Measurements from ENCODE around the gene JMJD8. TPM values are rescaled to one million over a fixed set of nuclear protein-coding genes. Genes with fewer than 3 reads are reported as not detected.
"Not testable (repeated sequence)": the region's sequence is repeated elsewhere in the genome, so short reads cannot be mapped to it uniquely, and the experiment has no call there.

Gene JMJD8
- total and polyA plus RNA-seq, 8 donors, result 24.2 to 229 (median 83.3) TPM

- DNase-seq, result peak in 1 of 2 donors; percentile 52
- Histone ChIP-seq H3K9me3 (no peaks in the 10 kb centered on the region), H3K36me3 (peaks cover 0 to 6% (median 0%) of the 10 kb centered on the region in 4 donors), H3K27me3 (peaks cover 3 to 64% (median 15%) of the 10 kb centered on the region in 3 donors), H3K4me1 (peaks cover 32 to 64% (median 59%) of the 10 kb centered on the region in 4 donors), H3K4me3 (peak overlapping the region; percentile 61 to 94 (median 68)), H3K27ac (peak overlapping the region in 3 of 5 donors; percentile 17 to 69 (median 43))
- WGBS, 5 donors, result 1 to 7% (median 2%) methylated on average over 8 to 74 of the region's 74 CpGs
- intact Hi-C loops (cut with DNase I; ENCODE audit: low total_unique reads), result no loop called here
- TF ChIP-seq EP300 (IDR thresholded peaks at IDR 0.05) (no peak), POLR2A (IDR thresholded peaks at IDR 0.05) (no peak), POLR2AphosphoS5 (IDR thresholded peaks at IDR 0.05) (no peak)
Measured at GRCh38 chr16:715477-716199, 31.5 kb upstream of the JMJD8 start.

DNA sequence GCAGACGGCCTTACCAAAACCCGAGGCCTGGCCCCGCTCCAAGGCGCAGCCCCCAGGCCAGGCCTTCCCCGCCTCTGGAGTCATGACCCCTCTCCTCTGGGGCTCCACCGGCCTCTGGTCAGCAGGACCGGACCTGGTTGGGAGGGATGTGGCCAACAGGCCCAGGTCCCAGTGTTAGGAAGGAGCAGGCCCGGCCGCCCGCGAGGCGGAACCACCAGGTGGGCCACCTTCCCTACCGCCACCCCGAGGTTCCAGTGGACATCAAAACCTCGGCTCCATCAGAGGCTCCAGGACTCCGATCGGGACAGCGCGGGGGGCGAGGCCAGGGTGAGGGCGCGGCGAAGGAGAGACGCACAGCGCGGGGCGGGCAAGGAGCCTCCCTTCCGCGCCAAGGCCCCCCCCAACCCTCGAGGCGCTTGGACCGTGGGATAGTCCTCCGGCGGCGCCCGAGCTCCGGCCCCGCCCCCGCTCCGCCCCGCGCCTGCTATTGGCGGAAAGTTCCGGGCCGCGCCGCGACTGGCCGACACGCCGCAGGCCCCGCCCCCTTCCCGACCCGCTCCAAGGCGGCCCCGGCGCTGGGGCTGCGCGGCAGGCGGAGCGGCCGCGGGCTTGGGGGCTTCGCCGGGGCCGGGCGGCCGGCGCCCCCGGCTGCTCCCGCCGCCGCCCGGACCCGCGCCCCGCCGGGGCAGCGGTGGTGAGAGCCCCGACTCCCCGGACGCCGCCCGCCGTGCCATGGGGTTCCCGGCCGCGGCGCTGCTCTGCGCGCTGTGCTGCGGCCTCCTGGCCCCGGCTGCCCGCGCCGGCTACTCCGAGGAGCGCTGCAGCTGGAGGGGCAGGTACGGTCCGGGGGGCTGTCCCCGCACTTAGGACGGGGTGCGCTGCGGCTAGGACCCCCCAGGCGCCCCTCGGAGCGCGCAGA lies 30.7 kb upstream of the JMJD8 start, which contains the start of gene METRN:
Gene METRN, plus strand, starts transcription at position 561 of the 919 bp plus-strand sequence. Its CDS starts 172 bp downstream, at position 733.
- TF ChIP-seq EP300 (IDR thresholded peaks at IDR 0.05) (no peak), POLR2AphosphoS5 (IDR thresholded peaks at IDR 0.05) (peak in 1 of 3 donors; percentile 31)
- Histone ChIP-seq H3K36me3 (peaks cover 0 to 6% (median 0%) of the 10 kb centered on the region in 4 donors), H3K27ac (peak within 1 kb of the TSS in 3 of 5 donors; percentile 17 to 69 (median 43)), H3K27me3 (peaks cover 9 to 72% (median 23%) of the 10 kb centered on the region in 3 donors), H3K4me1 (peaks cover 24 to 59% (median 51%) of the 10 kb centered on the region in 4 donors), H3K9me3 (no peaks in the 10 kb centered on the region), H3K4me3 (peak within 1 kb of the TSS; percentile 61 to 94 (median 68))
- DNase-seq, result peak; percentile 94 to 97
- WGBS, 5 donors, result 5 to 14% (median 7%) methylated on average over 23 to 108 of the region's 108 CpGs
- intact Hi-C loops (cut with DNase I; ENCODE audit: low total_unique reads), result loop anchor here (5.0 kb wide), 2 partner anchors 67 to 337 kb away; no protein-coding TSS in a partner anchor

GRCh38 chr16:714079-714478 lies 29.9 kb upstream of the JMJD8 start:
- no peak overlapping the region for H3K4me3 ChIP-seq

DNA sequence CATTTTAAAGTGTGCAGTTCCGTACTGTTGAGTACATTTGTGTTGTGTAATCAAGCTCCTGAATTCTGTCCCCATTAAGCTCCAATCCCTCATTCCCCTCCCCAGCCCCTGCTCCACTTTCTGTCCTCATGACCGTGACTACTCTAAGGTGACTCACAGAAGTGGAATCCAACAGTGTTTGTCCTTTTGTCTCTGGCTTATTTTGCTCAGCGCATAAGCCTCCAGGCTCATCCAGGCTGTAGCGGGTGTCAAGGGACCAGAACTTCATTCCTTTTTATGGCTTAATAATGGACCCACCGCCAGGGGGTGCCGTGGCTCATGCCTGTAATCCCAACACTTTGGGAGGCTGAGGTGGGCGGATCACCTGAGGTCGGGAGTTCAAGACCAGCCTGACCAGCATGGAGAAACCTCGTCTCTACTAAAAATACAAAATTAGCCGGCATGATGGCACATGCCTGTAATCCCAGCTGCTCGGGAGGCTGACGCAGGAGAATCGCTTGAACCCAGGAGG lies 28.7 kb upstream of the JMJD8 start:
- intact Hi-C loops (cut with DNase I; ENCODE audit: low total_unique reads), result loop anchor here (5.0 kb wide), 2 partner anchors 70 to 340 kb away; no protein-coding TSS in a partner anchor
- H3K9me3 ChIP-seq, H3K36me3 ChIP-seq, H3K27ac ChIP-seq, H3K4me3 ChIP-seq: not testable (repeated sequence)
- H3K4me1 ChIP-seq, result peaks cover 22 to 46% (median 36%) of the 10 kb centered on the region in 4 donors
- H3K27me3 ChIP-seq, result peaks cover 29 to 90% (median 43%) of the 10 kb centered on the region in 3 donors
- peak in 1 of 2 donors; percentile 45 for DNase-seq
- WGBS, 5 donors, result 42 to 54% (median 47%) methylated on average over 12 to 13 of the region's 13 CpGs
- TF ChIP-seq CTCF (IDR thresholded peaks at IDR 0.05), result peak in 3 of 7 experiments; percentile 16 to 23 (median 17)

More at GRCh38 chr16:714079-714478, 29.9 kb upstream of the JMJD8 start:
- no peaks in the 10 kb centered on the region for H3K9me3 ChIP-seq
- H3K4me1 ChIP-seq, result peaks cover 22 to 54% (median 45%) of the 10 kb centered on the region in 4 donors
- DNase-seq, result no peak
- TF ChIP-seq EP300 (IDR thresholded peaks at IDR 0.05), result no peak
- no peak for TF ChIP-seq CTCF (IDR thresholded peaks at IDR 0.05)
- no peak for TF ChIP-seq POLR2A (IDR thresholded peaks at IDR 0.05)
- H3K27ac ChIP-seq, result no peak overlapping the region
- 51 to 77% (median 68%) methylated on average over 5 to 11 of the region's 11 CpGs for WGBS, 5 donors
- H3K27me3 ChIP-seq, result peaks cover 16 to 79% (median 30%) of the 10 kb centered on the region in 3 donors
- intact Hi-C loops (cut with DNase I; ENCODE audit: low total_unique reads), result loop anchor here (5.0 kb wide), 2 partner anchors 68 to 338 kb away; no protein-coding TSS in a partner anchor
- H3K36me3 ChIP-seq, result peaks cover 0 to 6% (median 0%) of the 10 kb centered on the region in 4 donors

All from stomach (tissue), 9 donors.